ENCODE results near the gene HAUS7. TPM values are rescaled to one million over a fixed set of nuclear protein-coding genes. Genes with fewer than 3 reads are reported as not detected.
A peak's percentile ranks its signal among the peaks of the same experiment; 100 is the strongest.

Gene HAUS7
- polyA plus RNA-seq, 1 donor (not counting 4 experiments of a cell fraction or from before 2014, with no cell fraction given) = 13.8 TPM

DNA sequence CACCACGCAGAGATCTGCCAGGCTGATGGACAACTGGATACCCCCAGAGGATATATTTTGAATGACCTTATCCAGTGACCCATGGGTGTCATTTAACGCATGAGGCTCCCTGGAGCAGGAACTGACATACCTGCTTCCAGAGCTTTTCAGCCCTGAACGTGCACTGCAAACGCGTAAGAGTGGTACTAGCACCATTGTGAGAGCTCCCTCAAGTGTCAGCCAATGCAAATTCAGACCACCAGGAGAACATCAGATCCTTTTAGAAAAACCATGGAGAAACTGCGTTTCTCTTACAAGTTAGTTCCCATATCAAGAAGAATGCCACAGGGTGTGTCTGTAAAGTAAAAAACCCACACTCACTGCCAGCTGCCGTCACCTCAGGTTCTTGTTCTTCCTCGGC, 31.8 kb downstream of the HAUS7 start:
- Histone ChIP-seq H3K4me3 (ENCODE audit: control insufficient read depth in 2 of 3, extremely low read depth in 1 of 3, insufficient read depth in 2 of 3, low read depth in 1 of 3, low read length in 3 of 3) (no peak overlapping the region), H3K27me3 (ENCODE audit: control insufficient read depth, extremely low read depth, insufficient read depth, low read length) (no peaks in the 10 kb centered on the region), H3K36me3 (ENCODE audit: control insufficient read depth in 2 of 2, extremely low read depth in 1 of 2, insufficient read depth in 2 of 2, low read length in 2 of 2) (no peaks in the 10 kb centered on the region), H3K4me1 (ENCODE audit: control insufficient read depth, extremely low read depth, insufficient read depth, low read length) (peaks cover 10% of the 10 kb centered on the region), H3K27ac (ENCODE audit: control insufficient read depth, insufficient read depth, low read length) (no peak overlapping the region), H2AFZ (ENCODE audit: control insufficient read depth, low read length) (no peak overlapping the region), H3K79me2 (ENCODE audit: control insufficient read depth, insufficient read depth, low read length) (no peaks in the 10 kb centered on the region), H3K9me3 (ENCODE audit: control insufficient read depth, low read depth, low read length) (no peaks in the 10 kb centered on the region), H3K9ac (ENCODE audit: control insufficient read depth, extremely low read depth, insufficient read depth, low read length) (no peak overlapping the region), H4K20me1 (ENCODE audit: control insufficient read depth, extremely low read depth, insufficient read depth, low read length) (no peaks in the 10 kb centered on the region), H3K4me2 (ENCODE audit: control insufficient read depth, extremely low read depth, insufficient read depth, low read depth, low read length) (no peak overlapping the region), H3K9me1 (ENCODE audit: control insufficient read depth, extremely low read depth, insufficient read depth, low read length) (no peaks in the 10 kb centered on the region)
- FAIRE-seq = no peak
- no peak for DNase-seq (ENCODE audit: low read depth, low spot score)
- dilution Hi-C loops (cut with MboI; ENCODE audit: extremely low pct_ligation_motif_present, low sequenced_read_pairs) = no loop called here
- TF ChIP-seq, protein P1, sequence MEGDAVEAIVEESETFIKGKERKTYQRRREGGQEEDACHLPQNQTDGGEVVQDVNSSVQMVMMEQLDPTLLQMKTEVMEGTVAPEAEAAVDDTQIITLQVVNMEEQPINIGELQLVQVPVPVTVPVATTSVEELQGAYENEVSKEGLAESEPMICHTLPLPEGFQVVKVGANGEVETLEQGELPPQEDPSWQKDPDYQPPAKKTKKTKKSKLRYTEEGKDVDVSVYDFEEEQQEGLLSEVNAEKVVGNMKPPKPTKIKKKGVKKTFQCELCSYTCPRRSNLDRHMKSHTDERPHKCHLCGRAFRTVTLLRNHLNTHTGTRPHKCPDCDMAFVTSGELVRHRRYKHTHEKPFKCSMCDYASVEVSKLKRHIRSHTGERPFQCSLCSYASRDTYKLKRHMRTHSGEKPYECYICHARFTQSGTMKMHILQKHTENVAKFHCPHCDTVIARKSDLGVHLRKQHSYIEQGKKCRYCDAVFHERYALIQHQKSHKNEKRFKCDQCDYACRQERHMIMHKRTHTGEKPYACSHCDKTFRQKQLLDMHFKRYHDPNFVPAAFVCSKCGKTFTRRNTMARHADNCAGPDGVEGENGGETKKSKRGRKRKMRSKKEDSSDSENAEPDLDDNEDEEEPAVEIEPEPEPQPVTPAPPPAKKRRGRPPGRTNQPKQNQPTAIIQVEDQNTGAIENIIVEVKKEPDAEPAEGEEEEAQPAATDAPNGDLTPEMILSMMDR (optimal IDR thresholded peaks at IDR 0.05 in 1 of 3, IDR thresholded peaks at IDR 0.05 in 1 of 3, conservative IDR thresholded peaks at IDR 0.05 in 1 of 3; ENCODE audit: extremely low read depth in 1 of 3, insufficient read depth in 2 of 3, low read length in 3 of 3) = peak in 2 of 3 experiments; percentile 22 to 47
- TF ChIP-seq EZH2 (IDR thresholded peaks at IDR 0.05; ENCODE audit: low read length) = no peak

DNA sequence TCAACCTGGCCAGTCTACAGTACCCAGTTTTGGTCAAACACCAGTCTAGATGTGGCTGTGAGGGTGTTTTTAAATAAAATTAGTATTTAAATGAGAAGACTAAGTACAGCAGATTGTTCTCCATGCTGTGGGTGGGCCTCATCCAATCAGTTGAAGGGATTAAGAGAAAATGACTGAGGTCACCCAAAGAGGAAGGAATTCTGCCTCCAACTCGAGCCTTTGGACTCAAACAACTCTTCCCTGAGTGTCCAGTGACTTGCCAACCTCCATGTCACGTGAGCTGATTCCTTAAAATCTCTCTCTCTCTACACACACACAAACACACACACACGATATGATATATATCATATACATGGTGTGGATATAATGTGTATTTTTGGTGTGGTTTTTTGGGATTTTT, 34.5 kb downstream of the HAUS7 start:
- dilution Hi-C loops (cut with MboI; ENCODE audit: extremely low pct_ligation_motif_present, low sequenced_read_pairs) = no loop called here
- H3K27me3 ChIP-seq (ENCODE audit: control insufficient read depth, extremely low read depth, insufficient read depth, low read length) = no peaks in the 10 kb centered on the region
- H2AFZ ChIP-seq (ENCODE audit: control insufficient read depth, low read length) = no peak overlapping the region
- no peak overlapping the region for H3K27ac ChIP-seq (ENCODE audit: control insufficient read depth, insufficient read depth, low read length)
- H3K9ac ChIP-seq (ENCODE audit: control insufficient read depth, extremely low read depth, insufficient read depth, low read length) = no peak overlapping the region
- H3K36me3 ChIP-seq (ENCODE audit: control insufficient read depth in 2 of 2, extremely low read depth in 1 of 2, insufficient read depth in 2 of 2, low read length in 2 of 2) = no peaks in the 10 kb centered on the region
- TF ChIP-seq EZH2 (IDR thresholded peaks at IDR 0.05; ENCODE audit: low read length) = no peak
- TF ChIP-seq, protein P1 (optimal IDR thresholded peaks at IDR 0.05 in 1 of 3, IDR thresholded peaks at IDR 0.05 in 1 of 3, conservative IDR thresholded peaks at IDR 0.05 in 1 of 3; ENCODE audit: extremely low read depth in 1 of 3, insufficient read depth in 2 of 3, low read length in 3 of 3) = no peak
- no peaks in the 10 kb centered on the region for H3K9me1 ChIP-seq (ENCODE audit: control insufficient read depth, extremely low read depth, insufficient read depth, low read length)
- H3K4me1 ChIP-seq (ENCODE audit: control insufficient read depth, extremely low read depth, insufficient read depth, low read length) = no peaks in the 10 kb centered on the region
- H3K79me2 ChIP-seq (ENCODE audit: control insufficient read depth, insufficient read depth, low read length) = no peaks in the 10 kb centered on the region
- H3K4me2 ChIP-seq (ENCODE audit: control insufficient read depth, extremely low read depth, insufficient read depth, low read depth, low read length) = no peak overlapping the region
- no peaks in the 10 kb centered on the region for H4K20me1 ChIP-seq (ENCODE audit: control insufficient read depth, extremely low read depth, insufficient read depth, low read length)
- no peaks in the 10 kb centered on the region for H3K9me3 ChIP-seq (ENCODE audit: control insufficient read depth, low read depth, low read length)
- H3K4me3 ChIP-seq (ENCODE audit: control insufficient read depth in 2 of 3, extremely low read depth in 1 of 3, insufficient read depth in 2 of 3, low read depth in 1 of 3, low read length in 3 of 3) = no peak overlapping the region
- FAIRE-seq (no peak), DNase-seq (ENCODE audit: low read depth, low spot score) (no peak)

Data from keratinocyte (primary cell).